Stimulated activated CD4-positive, alpha-beta T cell treated with anti-CD3 and anti-CD28 coated beads, Interleukin-1b, Interleukin-23, amount 100 ng/mL, for 48 hours (primary cell): ENCODE measurements around the gene SEMA6D.

Source experiments
- DNase-seq: peaks from one replicate; pipeline ENCODE4 v3.0.0-alpha.2; 2020

Gene SEMA6D

GRCh38 chr15:47744496-47744895 lies 27.2 kb downstream of the SEMA6D start:
- DNase-seq: no peak

- DNase-seq: no peak
These were observed 27.7 kb downstream of the SEMA6D start for GRCh38 chr15:47744973-47745372.

- DNase-seq: no peak
These were observed 29.2 kb downstream of the SEMA6D start for GRCh38 chr15:47746516-47746915.

- DNase-seq: no peak
These were observed 32.9 kb downstream of the SEMA6D start for GRCh38 chr15:47750030-47750739.

GRCh38 chr15:47750740-47751262 lies 33.5 kb downstream of the SEMA6D start:
- no peak for DNase-seq

- no peak for DNase-seq
These were observed 36.3 kb downstream of the SEMA6D start for GRCh38 chr15:47753591-47753990.

GRCh38 chr15:47754312-47754711 lies 37.0 kb downstream of the SEMA6D start:
- no peak for DNase-seq

GRCh38 chr15:47755941-47756340 lies 38.6 kb downstream of the SEMA6D start:
- no peak for DNase-seq

- DNase-seq: no peak
These were observed 39.6 kb downstream of the SEMA6D start for GRCh38 chr15:47756872-47757271.

- no peak for DNase-seq
These were observed 40.0 kb downstream of the SEMA6D start for GRCh38 chr15:47757331-47757730.

GRCh38 chr15:47762621-47763020 lies 45.3 kb downstream of the SEMA6D start:
- DNase-seq: no peak

GRCh38 chr15:47764666-47765065 lies 47.4 kb downstream of the SEMA6D start:
- no peak for DNase-seq

- no peak for DNase-seq
These were observed 49.1 kb downstream of the SEMA6D start for GRCh38 chr15:47766406-47766805.

- DNase-seq: no peak
These were observed 49.7 kb downstream of the SEMA6D start for GRCh38 chr15:47767035-47767434.

- no peak for DNase-seq
These were observed 51.4 kb downstream of the SEMA6D start for GRCh38 chr15:47768735-47769134.

GRCh38 chr15:47769166-47769565 lies 51.9 kb downstream of the SEMA6D start:
- DNase-seq: no peak

GRCh38 chr15:47773143-47773542 lies 55.8 kb downstream of the SEMA6D start:
- DNase-seq: no peak

GRCh38 chr15:47778263-47778770 lies 61.0 kb downstream of the SEMA6D start:
- no peak for DNase-seq

GRCh38 chr15:47780971-47781370 lies 63.7 kb downstream of the SEMA6D start:
- no peak for DNase-seq

- no peak for DNase-seq
These were observed 64.2 kb downstream of the SEMA6D start for GRCh38 chr15:47781527-47781926.

GRCh38 chr15:47784820-47785219 lies 67.5 kb downstream of the SEMA6D start:
- no peak for DNase-seq

- no peak for DNase-seq
These were observed 69.1 kb downstream of the SEMA6D start for GRCh38 chr15:47786371-47786770.

GRCh38 chr15:47787875-47788274 lies 70.6 kb downstream of the SEMA6D start:
- DNase-seq: no peak

- no peak for DNase-seq
These were observed 71.4 kb downstream of the SEMA6D start for GRCh38 chr15:47788685-47789084.

- no peak for DNase-seq
These were observed 73.9 kb downstream of the SEMA6D start for GRCh38 chr15:47791161-47791560.
